Skeletal muscle satellite cell (primary cell): ENCODE data around the gene AP5Z1.

ENCODE experiments used
- H3K27me3 ChIP-seq: 2 replicates; pipeline ENCODE4 v1.7.0; 2013; ENCODE audit warnings: low read length; ENCODE audit not compliant: control insufficient read depth, insufficient read depth
- H3K36me3 ChIP-seq: 2 replicates; pipeline ENCODE4 v1.7.0; 2013; ENCODE audit warnings: mild to moderate bottlenecking, control low read depth, low read length; ENCODE audit not compliant: insufficient read depth
- H3K4me1 ChIP-seq: 2 replicates; pipeline ENCODE4 v1.7.0; 2013; ENCODE audit warnings: low read length; ENCODE audit not compliant: control insufficient read depth, insufficient read depth
- H3K4me2 ChIP-seq: 2 replicates; pipeline ENCODE4 v1.7.0; 2013; ENCODE audit warnings: mild to moderate bottlenecking, low read length
- H3K4me3 ChIP-seq: 2 replicates; pipeline ENCODE4 v1.7.0; 2013; ENCODE audit warnings: low read length
- H3K9ac ChIP-seq: 2 replicates; pipeline ENCODE4 v1.7.0; 2013; ENCODE audit warnings: mild to moderate bottlenecking, low read depth, low read length, moderate library complexity
- H3K9me3 ChIP-seq: replicated peaks from 2 replicates; pipeline ENCODE4 v1.7.0; 2013; ENCODE audit warnings: mild to moderate bottlenecking, control low read depth, low read length

AP5Z1 gene

GRCh38 chr7:4772306-4772705, 3.1 kb upstream of the AP5Z1 start:
- Histone ChIP-seq H3K4me3 (no peak overlapping the region), H3K9me3 (no peaks in the 10 kb centered on the region), H3K9ac (no peak overlapping the region), H3K36me3 (peaks cover 10% of the 10 kb centered on the region), H3K4me2 (no peak overlapping the region), H3K27me3 (no peaks in the 10 kb centered on the region), H3K4me1 (peaks cover 21% of the 10 kb centered on the region)

DNA sequence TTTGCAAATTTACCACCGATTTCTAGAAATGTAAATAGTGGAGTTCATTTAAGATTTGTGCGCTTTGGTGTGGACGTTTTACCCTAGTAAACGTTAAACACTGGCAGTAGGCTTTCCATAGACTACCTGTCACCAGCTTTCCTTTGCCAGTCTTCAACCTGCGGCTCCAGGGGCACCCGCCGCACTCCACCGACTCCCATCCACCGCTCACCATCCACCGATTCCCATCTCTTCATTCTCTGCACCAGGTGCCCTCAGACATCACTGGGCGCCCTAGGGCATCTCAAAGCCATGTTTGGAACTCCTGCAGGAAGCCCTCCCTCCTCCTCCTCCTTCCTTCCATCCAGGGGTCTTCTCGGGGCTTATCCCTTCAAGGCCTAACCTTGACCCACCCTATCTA, 1.4 kb upstream of the AP5Z1 start:
- Histone ChIP-seq H3K4me1 (peaks cover 15% of the 10 kb centered on the region), H3K9ac (no peak overlapping the region), H3K9me3 (no peaks in the 10 kb centered on the region), H3K27me3 (no peaks in the 10 kb centered on the region), H3K4me3 (no peak overlapping the region), H3K36me3 (peaks cover 4% of the 10 kb centered on the region), H3K4me2 (peak overlapping the region; percentile 92)

- Histone ChIP-seq H3K9me3 (no peaks in the 10 kb centered on the region), H3K9ac (peak overlapping the region; percentile 94), H3K4me2 (peak overlapping the region; percentile 92), H3K4me1 (peaks cover 12% of the 10 kb centered on the region), H3K4me3 (peak overlapping the region; percentile 91), H3K36me3 (peaks cover 5% of the 10 kb centered on the region), H3K27me3 (no peaks in the 10 kb centered on the region)
Measured at GRCh38 chr7:4774658-4775249, 669 bp upstream of the AP5Z1 start.

- H3K4me2 ChIP-seq: peak overlapping the region; percentile 92
- H3K36me3 ChIP-seq: peaks cover 14% of the 10 kb centered on the region
- H3K9ac ChIP-seq: peak overlapping the region; percentile 94
- H3K9me3 ChIP-seq: no peaks in the 10 kb centered on the region
- H3K4me1 ChIP-seq: peaks cover 12% of the 10 kb centered on the region
- no peaks in the 10 kb centered on the region for H3K27me3 ChIP-seq
- peak overlapping the region; percentile 91 for H3K4me3 ChIP-seq
Measured at GRCh38 chr7:4775848-4776623, 613 bp downstream of the AP5Z1 start.

DNA sequence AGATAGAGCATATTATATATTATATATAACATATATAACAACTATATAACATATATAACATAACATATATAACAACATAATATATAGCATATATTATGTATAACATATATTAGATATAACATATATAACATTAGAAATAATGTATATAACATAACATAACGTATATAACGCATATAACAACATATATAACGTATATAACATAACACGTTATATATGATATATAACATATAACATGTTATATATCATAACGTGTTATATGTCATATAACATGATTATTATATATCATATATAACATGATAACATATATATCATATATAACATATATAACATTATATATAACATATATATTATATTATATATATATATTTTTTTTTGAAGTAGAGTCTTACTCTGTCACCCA, 3.7 kb downstream of the AP5Z1 start:
- Histone ChIP-seq H3K27me3 (no peaks in the 10 kb centered on the region), H3K4me2 (no peak overlapping the region), H3K36me3 (peaks cover 31% of the 10 kb centered on the region)

GRCh38 chr7:4781366-4782069, 6.1 kb downstream of the AP5Z1 start:
- H3K9ac ChIP-seq: no peak overlapping the region
- H3K4me1 ChIP-seq: peaks cover 6% of the 10 kb centered on the region
- no peaks in the 10 kb centered on the region for H3K9me3 ChIP-seq
- no peak overlapping the region for H3K4me3 ChIP-seq
- peaks cover 45% of the 10 kb centered on the region for H3K36me3 ChIP-seq
- H3K27me3 ChIP-seq: no peaks in the 10 kb centered on the region
- H3K4me2 ChIP-seq: no peak overlapping the region

More for the DNA sequence above, 3.7 kb downstream of the AP5Z1 start:
- Histone ChIP-seq H3K4me3 (no peak overlapping the region), H3K9me3 (no peaks in the 10 kb centered on the region), H3K9ac (no peak overlapping the region), H3K4me1 (peaks cover 12% of the 10 kb centered on the region)

DNA sequence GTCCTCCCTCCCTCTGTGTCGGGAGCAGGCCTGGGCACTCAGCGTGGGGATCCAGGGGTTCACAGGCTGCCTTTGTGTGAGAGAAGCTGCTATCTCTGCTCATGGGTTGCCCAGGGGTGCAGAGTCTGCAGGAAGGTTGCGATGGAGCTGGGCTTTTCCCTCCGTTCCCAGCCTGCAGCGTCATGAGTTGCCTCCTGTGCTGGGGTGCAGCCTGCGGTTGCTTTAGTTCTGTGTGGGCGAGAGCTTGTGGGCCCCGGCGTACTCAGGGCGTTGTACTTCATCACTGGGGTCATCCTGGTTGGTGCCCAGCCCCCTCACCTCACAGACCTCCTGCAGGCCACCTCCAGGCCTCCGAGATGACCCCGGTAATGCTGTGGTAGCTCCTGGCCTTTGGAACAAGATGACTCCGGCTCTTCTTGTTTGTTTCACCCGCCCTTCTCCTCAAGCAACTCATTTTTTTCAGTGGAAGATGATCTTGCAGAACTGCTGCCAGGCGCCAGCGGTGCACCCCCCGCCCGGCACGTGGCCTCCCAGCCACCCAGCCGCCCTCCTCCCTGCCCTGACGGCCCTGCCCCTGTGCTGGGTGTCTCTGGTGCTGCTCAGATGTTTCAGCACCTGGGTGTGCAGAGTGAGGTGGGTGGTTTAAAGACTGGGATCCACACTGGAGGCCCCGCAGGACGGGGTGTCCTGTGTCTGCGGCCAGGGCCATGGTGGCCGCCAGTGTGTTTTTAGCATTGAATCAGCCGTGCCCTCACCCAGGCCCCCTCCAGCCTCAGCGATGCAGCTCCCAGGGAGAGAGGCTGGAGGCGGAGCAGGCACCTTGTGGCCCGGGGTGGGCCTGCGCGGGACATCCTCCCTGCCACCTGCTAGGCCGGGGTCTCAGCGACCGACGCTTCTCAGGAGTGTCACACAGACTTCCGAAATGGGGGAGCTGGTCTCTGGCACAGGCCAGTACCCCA, 7.2 kb downstream of the AP5Z1 start:
- H3K4me2 ChIP-seq: no peak overlapping the region
- no peaks in the 10 kb centered on the region for H3K9me3 ChIP-seq
- H3K4me3 ChIP-seq: no peak overlapping the region
- H3K9ac ChIP-seq: no peak overlapping the region
- H3K27me3 ChIP-seq: no peaks in the 10 kb centered on the region
- H3K36me3 ChIP-seq: peaks cover 56% of the 10 kb centered on the region
- H3K4me1 ChIP-seq: no peaks in the 10 kb centered on the region

DNA sequence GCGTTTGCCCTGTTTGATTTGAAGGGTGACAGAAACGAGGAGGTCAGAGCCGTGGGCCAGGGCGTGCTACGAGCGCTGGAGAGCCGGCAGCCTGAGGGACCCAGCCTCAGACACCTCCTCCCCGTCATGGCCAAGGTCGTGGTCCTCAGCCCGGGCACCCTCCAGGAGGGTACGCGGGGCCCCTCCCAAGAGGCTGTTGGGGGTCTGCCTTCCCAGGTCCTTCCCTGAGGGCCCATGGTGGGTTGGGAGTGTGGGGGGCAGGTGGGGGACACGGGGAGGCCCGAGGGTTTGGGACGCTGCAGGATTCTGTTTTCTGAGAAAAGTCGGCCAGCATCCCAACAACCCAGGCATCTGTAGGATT, 7.8 kb downstream of the AP5Z1 start:
- H3K9me3 ChIP-seq: no peaks in the 10 kb centered on the region
- no peak overlapping the region for H3K9ac ChIP-seq
- no peaks in the 10 kb centered on the region for H3K27me3 ChIP-seq
- H3K36me3 ChIP-seq: peaks cover 62% of the 10 kb centered on the region
- no peaks in the 10 kb centered on the region for H3K4me1 ChIP-seq
- H3K4me3 ChIP-seq: no peak overlapping the region
- H3K4me2 ChIP-seq: no peak overlapping the region

DNA sequence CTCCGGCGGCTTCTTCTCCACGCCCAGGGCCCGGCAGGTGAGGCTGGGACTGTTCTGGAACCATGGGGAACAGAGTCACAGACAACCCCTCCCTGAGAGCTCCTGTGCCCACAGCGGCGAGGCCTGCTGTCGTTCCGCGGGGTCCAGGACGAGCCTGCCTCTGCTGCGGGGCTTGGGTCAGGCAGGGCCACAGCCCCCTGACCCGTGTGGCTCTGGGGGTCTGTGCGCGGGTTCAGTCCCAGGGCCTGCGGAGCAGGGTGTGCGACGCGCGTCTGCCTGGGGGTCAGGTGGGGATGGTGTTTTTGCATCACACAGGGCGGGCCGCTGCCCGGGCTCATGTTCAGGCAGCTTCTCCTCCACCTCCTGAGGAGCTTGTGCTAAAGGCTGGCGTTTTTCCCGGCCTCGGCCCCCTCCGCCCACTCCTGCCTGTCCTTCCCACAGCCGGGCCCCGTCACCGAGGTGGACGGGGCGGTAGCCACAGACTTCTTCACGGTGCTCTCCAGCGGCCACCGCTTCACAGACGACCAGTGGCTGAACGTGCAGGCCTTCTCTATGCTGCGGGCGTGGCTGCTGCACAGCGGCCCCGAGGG, 8.4 kb downstream of the AP5Z1 start:
- H3K4me3 ChIP-seq: no peak overlapping the region
- peaks cover 67% of the 10 kb centered on the region for H3K36me3 ChIP-seq
- no peak overlapping the region for H3K9ac ChIP-seq

GRCh38 chr7:4784799-4785198, 9.4 kb downstream of the AP5Z1 start:
- H3K9ac ChIP-seq: no peak overlapping the region
- H3K27me3 ChIP-seq: no peaks in the 10 kb centered on the region
- no peak overlapping the region for H3K4me3 ChIP-seq
- H3K4me1 ChIP-seq: no peaks in the 10 kb centered on the region
- H3K4me2 ChIP-seq: no peak overlapping the region
- H3K9me3 ChIP-seq: no peaks in the 10 kb centered on the region
- H3K36me3 ChIP-seq: peaks cover 74% of the 10 kb centered on the region

More for the DNA sequence above, 8.4 kb downstream of the AP5Z1 start:
- Histone ChIP-seq H3K27me3 (no peaks in the 10 kb centered on the region), H3K4me2 (no peak overlapping the region), H3K9me3 (no peaks in the 10 kb centered on the region), H3K4me1 (no peaks in the 10 kb centered on the region)
